IMR-90 (cell line): ENCODE measurements around the gene SEPTIN8.

ENCODE experiments used
- CEBPB ChIP-seq: IDR thresholded peaks from 2 replicates; pipeline ENCODE4 v1.6.1; 2012; ENCODE audit warnings: low read depth, low read length, improper control_type of control experiment
- MAZ ChIP-seq: IDR thresholded peaks from 2 replicates; pipeline ENCODE4 v1.6.1; 2012; ENCODE audit warnings: low read depth, mild to moderate bottlenecking, low read length, improper control_type of control experiment, moderate library complexity, borderline replicate concordance
- MXI1 ChIP-seq: IDR thresholded peaks from 2 replicates; pipeline ENCODE4 v1.6.1; 2012; ENCODE audit warnings: low read depth, mild to moderate bottlenecking, low read length, moderate library complexity, borderline replicate concordance
- POLR2A ChIP-seq: IDR thresholded peaks from 2 replicates; pipeline ENCODE4 v1.6.1; 2012; ENCODE audit warnings: mild to moderate bottlenecking, low read depth, low read length
- RCOR1 ChIP-seq: IDR thresholded peaks from 2 replicates; pipeline ENCODE4 v1.6.1; 2012; ENCODE audit warnings: mild to moderate bottlenecking, low read length, improper control_type of control experiment; ENCODE audit not compliant: insufficient replicate concordance
- SMC3 ChIP-seq: fragments of 150-350 bp; IDR thresholded peaks from 2 replicates; pipeline ENCODE4 v1.6.1; 2016; ENCODE audit warnings: low read depth, mild to moderate bottlenecking, antibody characterized with exemption, low read length, moderate library complexity
- TF ChIP-seq, protein P1 (sequence below): conservative IDR thresholded peaks from 2 replicates; pipeline ENCODE4 v1.5.1; 2012; ENCODE audit warnings: mild to moderate bottlenecking, low read depth, low read length, improper control_type of control experiment

DNA sequence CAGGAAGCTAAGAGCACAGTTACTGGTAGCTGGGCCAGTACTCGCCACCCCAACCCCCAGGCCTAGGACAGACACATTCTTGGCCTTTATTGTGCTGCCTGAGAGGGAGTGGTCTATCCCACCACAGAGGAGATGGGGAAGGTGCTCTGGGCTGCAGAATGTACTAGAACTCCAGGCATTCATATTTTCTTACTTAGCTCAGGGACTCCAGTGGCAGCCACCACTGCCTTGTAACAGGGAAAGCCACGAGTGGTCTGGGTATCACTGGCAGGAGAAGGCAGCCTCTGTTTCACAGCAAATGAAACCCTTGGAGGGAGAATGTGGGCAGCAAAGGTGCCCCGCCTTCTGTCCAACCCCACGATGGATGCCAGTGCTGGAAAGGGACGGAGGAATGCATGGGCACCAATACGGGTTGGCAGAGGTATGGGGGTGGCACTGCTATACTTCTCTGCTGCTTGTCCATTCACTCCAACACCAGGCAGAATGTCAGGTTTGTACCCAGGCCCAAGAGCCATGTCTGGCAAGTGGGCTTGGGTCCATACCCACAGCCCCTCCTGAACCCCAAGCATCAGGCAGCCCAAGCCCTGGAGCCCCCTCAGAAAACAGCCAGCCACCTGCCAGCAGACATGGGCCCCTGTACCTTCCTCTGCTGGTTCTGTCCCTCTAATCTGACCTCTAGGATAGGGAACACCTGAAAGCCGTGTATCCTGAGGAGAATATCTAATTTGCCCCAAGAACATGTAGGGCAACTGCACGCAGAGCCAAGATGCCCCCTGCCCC, 4.6 kb downstream of the SEPTIN8 start:
- TF ChIP-seq POLR2A (no peak), RCOR1 (no peak), MXI1 (no peak), MAZ (no peak), SMC3 (no peak), CEBPB (no peak)
- TF ChIP-seq, protein P1, sequence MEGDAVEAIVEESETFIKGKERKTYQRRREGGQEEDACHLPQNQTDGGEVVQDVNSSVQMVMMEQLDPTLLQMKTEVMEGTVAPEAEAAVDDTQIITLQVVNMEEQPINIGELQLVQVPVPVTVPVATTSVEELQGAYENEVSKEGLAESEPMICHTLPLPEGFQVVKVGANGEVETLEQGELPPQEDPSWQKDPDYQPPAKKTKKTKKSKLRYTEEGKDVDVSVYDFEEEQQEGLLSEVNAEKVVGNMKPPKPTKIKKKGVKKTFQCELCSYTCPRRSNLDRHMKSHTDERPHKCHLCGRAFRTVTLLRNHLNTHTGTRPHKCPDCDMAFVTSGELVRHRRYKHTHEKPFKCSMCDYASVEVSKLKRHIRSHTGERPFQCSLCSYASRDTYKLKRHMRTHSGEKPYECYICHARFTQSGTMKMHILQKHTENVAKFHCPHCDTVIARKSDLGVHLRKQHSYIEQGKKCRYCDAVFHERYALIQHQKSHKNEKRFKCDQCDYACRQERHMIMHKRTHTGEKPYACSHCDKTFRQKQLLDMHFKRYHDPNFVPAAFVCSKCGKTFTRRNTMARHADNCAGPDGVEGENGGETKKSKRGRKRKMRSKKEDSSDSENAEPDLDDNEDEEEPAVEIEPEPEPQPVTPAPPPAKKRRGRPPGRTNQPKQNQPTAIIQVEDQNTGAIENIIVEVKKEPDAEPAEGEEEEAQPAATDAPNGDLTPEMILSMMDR, result no peak
